GM15510 (cell line): ENCODE measurements around the gene CDC42EP5.

Experiments used
- POLR2A ChIP-seq: IDR thresholded peaks from 3 replicates; pipeline ENCODE4 v1.6.1; 2011; ENCODE audit warnings: borderline replicate concordance; ENCODE audit not compliant: insufficient read length; ENCODE audit errors: extremely low read depth

The CDC42EP5 gene, protein sequence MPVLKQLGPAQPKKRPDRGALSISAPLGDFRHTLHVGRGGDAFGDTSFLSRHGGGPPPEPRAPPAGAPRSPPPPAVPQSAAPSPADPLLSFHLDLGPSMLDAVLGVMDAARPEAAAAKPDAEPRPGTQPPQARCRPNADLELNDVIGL

DNA sequence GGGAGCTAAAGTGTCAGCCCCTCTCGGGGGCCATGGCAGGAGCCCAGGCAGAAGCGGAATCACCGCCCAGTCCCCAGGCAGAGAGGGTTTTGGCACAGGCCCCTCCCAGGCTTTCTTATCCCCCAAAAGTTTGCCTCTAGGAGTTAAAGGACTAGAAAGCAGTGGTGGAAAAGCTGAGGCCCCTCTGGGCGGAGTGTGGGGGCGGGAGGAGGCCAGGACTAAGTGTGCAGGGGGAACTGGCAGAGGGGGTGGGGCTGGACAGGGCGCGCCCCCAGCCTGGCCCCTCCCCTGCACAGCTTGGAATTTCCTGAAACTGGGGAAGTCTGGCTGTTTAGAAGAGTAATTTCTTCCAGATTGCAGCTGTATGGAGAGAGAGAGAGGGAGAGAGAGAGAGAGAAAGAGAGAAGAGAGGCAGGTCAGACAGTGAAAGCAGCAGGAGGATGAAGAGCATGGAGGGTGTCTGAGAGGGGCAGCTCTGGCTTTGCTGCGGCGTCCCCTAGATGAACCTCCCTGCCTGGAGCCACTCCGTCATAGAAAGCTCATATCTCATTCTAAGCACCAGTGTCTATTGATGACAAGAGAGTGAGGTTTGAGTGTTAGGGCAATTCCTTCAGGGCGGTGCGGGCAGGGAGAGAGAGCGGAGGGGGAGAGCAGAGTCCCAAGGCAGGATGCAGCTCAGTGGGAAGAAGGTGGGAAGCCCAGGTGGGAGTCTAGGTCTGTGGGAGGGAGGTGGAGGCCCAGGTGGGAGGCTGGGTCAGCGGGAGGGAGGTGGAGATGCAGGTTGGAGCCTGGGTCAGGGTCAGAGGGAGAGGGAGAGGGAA lies at the start of gene CDC42EP5:
CDC42EP5 (minus strand) TSS at position 226 of the 821 bp plus-strand sequence. CDS start 7,749 bp downstream, outside the sequence.
- no peak for TF ChIP-seq POLR2A

DNA sequence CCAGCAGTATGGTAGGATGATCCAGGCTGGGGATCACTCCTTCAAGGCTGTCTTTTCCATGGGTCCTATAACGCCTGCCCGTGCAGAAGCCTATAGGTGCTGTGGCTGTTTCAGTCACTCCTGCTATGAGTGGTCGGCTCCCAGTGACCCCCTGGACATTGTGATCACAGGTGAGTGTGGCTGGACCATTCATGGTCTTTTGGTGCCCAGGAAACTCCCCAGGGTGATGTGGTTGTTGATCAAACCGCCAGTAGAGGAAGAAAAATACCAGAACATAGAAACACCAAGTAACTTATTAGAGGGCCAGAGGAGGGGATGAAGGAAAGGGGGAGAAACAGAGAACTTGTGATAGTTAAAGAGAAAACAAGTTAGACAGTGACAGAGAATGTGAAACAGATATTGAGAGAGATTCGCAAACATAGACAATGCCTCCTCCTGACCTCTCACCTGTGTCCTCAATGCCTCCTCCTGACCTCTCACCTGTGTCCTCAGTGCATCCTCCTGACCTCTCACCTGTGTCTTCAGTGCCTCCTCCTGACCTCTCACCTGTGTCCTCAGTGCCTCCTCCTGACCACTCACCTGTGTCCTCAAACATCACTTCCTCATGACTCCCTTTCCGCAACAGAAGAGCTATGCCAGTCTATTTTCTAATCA lies 48.9 kb upstream of the CDC42EP5 start:
- no peak for TF ChIP-seq POLR2A

DNA sequence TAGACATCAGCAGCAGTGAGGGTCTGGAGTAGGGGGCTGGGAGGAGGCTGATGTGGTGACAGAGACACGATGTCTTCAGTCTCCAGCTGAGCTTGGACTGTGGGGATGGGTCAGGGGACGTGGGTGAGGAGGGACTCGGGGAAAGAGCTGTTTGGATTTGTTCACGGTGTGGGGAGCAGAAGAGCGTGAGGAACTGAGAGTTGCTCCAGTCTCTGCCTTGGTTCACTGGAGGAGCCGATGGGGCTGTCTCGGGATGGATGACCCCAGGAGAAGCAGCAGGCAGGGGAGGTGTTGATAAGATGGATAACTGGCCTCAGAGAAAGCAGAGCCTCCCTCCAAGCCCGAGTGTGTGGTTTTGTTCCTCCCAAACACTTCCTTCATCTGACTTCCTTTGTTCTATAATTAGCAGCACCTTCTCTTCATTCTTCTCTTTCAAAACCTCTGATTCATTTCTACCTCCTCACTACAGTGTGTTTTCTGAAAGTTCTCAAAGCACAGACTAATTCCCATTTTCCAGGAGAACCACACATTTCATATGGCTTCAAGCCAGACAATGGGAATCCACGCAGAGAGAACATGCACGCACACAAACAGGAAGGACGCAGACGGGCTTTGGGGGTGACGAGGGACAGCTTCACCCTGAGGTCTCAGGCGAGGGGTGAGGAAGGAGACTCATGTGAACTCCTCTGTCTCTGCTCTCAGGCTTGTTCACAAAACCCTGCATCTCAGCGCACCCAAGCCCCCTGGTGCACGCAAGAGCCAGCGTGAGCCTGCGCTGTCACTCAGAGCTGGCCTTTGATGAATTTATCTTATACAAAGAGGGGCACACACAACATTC lies 48.1 kb upstream of the CDC42EP5 start:
- no peak for TF ChIP-seq POLR2A

DNA sequence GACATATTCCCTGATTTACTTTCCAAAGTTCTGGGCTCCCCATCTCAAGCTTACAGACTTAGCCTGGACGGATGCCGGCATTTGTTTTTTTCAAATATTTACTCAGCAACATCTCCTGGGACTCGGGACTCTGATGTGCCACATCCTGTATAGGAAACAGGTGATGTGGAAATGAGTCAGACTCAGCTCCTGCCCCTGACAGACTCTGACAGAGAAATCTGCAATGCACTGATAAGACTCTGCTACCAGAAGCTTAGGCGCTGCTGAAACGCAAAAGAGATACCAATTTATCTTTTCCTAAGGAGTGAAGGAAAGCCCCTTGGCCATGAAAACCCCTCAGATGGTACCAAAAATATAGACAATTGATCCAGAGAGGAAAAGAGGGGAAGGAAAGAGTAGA lies 45.7 kb upstream of the CDC42EP5 start:
- no peak for TF ChIP-seq POLR2A

DNA sequence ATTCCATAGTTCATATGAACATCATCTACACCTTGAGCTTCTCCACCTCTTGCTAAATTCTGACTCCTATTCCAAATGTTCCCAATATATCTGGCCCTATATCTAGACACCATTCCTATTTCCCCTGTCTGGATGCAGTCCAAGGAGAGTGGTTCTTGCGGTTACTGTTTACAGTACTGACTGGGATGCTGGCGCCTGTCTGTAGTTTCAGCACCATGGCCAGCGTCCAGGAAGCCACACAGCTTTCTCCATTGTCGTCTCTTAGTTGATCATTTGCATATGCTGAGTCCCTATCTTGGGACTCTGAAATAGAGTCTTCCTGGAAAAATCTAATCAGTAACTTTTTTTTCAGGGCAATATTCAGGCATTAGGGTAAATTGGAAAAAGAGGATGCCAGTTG lies 44.4 kb upstream of the CDC42EP5 start:
- TF ChIP-seq POLR2A = no peak

DNA sequence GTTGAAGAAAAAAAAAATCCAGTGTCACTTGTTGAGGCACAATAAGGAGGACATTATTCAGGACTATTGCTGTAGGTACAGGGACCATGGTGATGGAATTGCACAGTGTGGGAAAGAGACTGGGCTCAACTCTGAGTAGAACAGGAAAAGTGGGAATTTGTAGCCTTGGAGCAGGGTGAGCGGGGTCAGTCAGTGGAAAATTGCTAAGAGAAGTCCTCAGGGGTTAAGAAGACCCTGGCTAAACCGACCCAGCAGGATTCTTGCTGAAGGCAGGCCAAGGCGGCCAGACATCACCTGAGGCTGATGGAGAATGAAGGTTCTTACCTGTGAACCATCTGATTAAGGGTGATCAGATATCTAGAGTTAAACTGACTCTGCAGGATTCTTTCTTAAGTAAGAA lies 42.1 kb upstream of the CDC42EP5 start:
- TF ChIP-seq POLR2A = no peak

DNA sequence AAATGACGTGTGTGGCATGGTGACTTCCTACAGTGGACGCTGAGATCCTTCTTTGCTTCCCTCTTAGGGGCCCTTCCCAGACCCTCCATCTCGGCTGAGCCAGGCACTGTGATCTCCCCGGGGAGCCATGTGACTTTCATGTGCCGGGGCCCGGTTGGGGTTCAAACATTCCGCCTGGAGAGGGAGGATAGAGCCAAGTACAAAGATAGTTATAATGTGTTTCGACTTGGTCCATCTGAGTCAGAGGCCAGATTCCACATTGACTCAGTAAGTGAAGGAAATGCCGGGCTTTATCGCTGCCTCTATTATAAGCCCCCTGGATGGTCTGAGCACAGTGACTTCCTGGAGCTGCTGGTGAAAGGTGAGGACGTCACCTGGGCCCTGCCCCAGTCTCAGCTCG lies 34.7 kb upstream of the CDC42EP5 start:
- TF ChIP-seq POLR2A = no peak

DNA sequence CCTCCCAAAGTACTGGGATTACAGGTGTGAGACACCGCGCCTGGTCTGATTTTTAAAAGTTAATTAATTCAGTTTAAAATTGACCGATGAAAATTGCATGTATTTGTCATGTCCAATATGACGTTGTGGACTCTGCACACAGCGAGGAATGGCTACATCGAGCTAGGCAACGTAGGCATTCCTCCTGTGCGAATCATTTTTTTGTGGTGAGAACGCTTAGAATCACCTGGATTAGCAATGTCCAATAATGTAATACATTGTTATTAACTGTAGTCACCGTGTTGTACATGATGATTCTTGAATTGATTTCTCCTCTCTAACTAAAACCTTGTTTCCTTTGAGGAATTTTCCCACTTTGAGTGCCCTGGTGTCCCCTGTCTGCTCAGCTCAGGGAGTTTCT lies 33.0 kb upstream of the CDC42EP5 start:
- TF ChIP-seq POLR2A = no peak

DNA sequence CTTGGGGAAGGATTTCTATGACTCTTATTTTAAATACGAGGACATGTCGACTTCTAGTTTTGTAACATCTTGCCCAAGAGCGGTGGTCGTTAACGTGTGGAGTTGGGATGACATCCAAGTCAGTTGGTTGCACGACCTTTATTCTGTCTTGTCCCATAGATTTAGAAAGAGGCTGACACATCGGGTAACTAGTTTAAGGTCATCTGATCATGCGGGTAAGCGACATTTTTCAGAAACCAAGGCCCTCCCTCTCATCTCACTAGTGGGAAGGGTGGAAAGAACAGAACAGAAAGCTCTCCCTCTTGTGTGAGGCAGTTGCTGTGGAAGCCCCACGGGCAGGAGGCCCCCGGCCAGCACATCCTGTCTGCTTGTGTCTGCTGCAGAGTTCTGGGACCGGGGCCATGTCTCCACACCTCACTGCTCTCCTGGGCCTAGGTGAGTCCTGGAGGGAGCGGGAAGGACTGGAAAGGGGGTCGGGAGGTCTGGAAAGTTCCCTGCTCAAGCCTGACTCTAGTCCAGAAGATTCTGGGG lies 29.5 kb upstream of the CDC42EP5 start, which contains the start of gene LAIR2:
LAIR2 (plus strand) TSS at position 314 of the 531 bp plus-strand sequence; CDS start at position 402, 88 bp downstream.
- no peak for TF ChIP-seq POLR2A

DNA sequence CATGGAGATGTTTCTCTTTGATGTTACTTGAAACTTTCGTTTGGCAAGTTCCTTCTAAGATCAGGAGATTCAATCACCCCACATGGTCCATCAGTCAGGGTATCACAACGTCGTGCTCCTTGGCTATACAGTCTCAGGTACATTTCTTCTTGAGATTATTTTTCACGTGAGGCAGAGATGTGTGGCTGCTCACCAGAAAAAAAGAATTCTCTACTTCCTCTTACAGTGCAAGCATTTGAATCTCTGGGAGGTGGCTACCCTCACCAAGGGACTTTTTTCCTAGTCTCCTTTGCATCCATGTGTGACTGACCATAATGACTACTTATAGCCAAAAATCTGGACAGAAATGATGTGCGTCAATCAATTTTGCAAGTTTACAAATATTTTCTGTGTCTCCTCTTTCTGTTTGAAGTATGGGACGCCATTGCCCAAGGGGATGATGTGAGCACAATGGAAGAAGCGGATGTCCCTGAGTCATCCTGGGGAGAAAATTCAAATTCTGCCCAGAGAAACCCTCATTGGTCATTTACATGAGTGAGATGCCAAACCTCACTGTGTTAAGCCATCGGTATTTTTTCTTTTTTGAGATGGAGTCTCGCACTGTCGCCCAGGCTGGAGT lies 21.0 kb upstream of the CDC42EP5 start:
- no peak for TF ChIP-seq POLR2A

DNA sequence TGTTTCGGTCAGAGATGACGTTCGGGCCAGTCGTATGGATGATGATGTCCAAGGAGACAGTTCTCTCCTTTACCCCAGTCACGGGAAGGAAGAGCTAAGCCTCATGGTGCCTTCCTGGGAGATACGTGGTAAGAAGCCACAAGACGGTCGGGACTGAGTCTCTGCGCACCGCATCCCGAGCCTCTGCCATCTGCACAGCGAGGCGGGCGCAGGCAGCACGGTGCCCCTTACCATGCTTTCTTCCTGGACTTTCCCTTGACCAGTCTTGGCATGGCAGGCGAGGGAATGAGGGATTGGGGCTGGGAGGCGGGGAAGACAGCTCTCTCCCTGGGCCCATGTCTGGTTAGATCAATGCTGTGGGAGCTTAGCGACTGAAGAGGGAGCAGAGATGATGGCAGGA lies 19.5 kb upstream of the CDC42EP5 start:
- TF ChIP-seq POLR2A = no peak

DNA sequence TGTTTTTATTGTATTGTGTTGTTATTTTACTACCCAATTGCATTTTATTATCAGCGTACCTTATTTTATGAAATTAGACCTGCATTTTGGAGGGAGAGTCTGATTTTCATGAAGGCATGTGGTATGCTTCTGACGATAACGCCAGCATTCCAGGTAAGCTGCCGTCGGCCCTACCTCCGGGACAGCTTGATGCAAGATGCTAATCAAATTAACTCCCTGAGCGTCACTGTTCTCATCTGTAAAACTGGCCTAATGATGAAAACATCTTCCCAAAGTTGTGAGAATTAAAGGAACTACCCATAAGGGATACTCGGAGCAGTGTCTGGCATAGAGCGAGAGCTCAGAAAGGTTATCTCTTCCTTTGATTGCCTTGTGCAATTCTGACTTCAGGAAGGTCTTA lies 16.7 kb upstream of the CDC42EP5 start:
- TF ChIP-seq POLR2A = no peak

DNA sequence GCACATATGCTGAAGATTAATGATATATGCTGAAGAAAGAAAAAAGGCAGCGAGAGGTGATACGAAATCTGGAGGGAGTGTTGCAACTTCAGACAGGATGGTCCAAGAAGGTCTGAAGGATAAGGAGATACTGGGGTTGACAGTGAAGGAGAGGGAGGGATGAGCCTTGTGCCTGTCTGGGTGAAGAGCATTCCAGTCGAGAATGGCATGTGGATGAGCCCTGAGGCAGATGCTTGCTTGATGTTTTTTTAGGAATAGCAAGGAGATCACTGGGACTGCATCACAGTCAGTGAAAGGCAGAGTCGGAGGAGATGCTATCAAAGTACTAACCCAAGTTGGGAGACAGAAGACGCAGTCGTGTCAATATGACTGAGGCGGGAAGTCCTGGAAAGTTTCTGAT lies 16.2 kb upstream of the CDC42EP5 start:
- TF ChIP-seq POLR2A = no peak

DNA sequence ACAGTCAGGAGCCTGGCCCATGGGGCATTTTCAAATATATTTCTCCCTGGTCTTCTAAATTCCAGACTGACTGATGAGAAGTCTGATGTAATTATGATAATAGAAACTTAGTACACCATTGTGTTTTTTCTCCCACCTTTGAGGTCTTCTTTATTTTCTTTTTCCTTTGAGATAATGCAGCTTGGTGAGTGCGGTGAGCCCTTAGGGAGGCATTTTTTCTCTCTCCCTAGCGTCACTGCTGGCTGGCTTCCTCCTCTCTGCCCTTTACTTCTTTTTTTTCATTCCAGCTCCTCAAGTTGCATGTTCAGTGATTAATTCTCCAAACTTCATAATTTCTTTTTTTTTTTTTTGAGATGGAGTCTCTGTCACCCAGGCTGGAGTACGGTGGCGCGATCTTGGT lies 12.8 kb upstream of the CDC42EP5 start:
- no peak for TF ChIP-seq POLR2A
